HCT116 (cell line): ENCODE results near the gene ERG. TPM values are rescaled to one million over a fixed set of nuclear protein-coding genes. Genes with fewer than 3 reads are reported as not detected.

Experiments used
- ATAC-seq: fragments of 200-7000 bp; cut with Tn5 transposase; 2 replicates; pipeline ENCODE4 v1.9.1; 2020; ENCODE audit warnings: mild to moderate bottlenecking, moderate library complexity
- BruUV-seq: library from RNA; stranded (reverse); fragments of 400-500 nt; replicated peaks from 2 replicates; lab custom pipeline; 2021; lab: Mats Ljungman, UMichigan
- CTCF ChIA-PET: fragments of 300-600 bp; sonication (Branson Sonifier 250); formaldehyde crosslinking; loops from one replicate; lab custom pipeline; 2021; ENCODE audit warnings: antibody characterized with exemption; lab: Charles Lee
- POLR2A ChIA-PET: fragments of 300-600, 350-600 bp; sonication (Branson Sonifier 250); formaldehyde crosslinking; loops from one replicate; lab custom pipeline; 2021; ENCODE audit warnings: antibody characterized with exemption; lab: Charles Lee
- RAD21 ChIA-PET, 2 experiments: fragments of 300-600 bp; sonication (Branson Sonifier 250); formaldehyde crosslinking; loops; one replicate each; lab custom pipeline; 2023; ENCODE audit warnings: low total read pairs in 2 of 2; ENCODE audit not compliant: uncharacterized antibody in 2 of 2, unreplicated experiment in 2 of 2, low non-redundant PET in 1 of 2; lab: Charles Lee
- DNase-seq: peaks from one replicate; pipeline ENCODE4 v3.0.0-alpha.2; 2010; ENCODE audit warnings: low read depth, low spot score
- H2AFZ ChIP-seq: fragments of 200-600 bp; shearing (Covaris generic), sonication (generic); 2 replicates; pipeline ENCODE4 v1.6.1; 2017; ENCODE audit warnings: low read depth, mixed run types, mixed read lengths, antibody characterized with exemption, low read length; ENCODE audit not compliant: poor library complexity, severe bottlenecking
- H3K27ac ChIP-seq: 2 replicates; pipeline ENCODE4 v1.5.1; 2012; ENCODE audit warnings: low read depth, low read length
- H3K27me3 ChIP-seq: fragments of 200-600 bp; sonication (generic); 2 replicates; pipeline ENCODE4 v1.6.1; 2016; ENCODE audit warnings: mixed run types, low read length, mixed read lengths; ENCODE audit not compliant: insufficient read depth
- H3K36me3 ChIP-seq, 2 experiments: fragments of 200-500 bp in 1 of 2; fragments of 200-600 bp in 1 of 2; sonication (Bioruptor generic) in 1 of 2; sonication (generic) in 1 of 2; 2 replicates each; pipeline versions ENCODE4 v1.5.1 to v1.6.1; 2014 to 2016; ENCODE audit warnings: low read length in 2 of 2, inconsistent platforms in 1 of 2, mixed read lengths in 1 of 2, mixed run types in 1 of 2; ENCODE audit not compliant: insufficient read depth in 2 of 2, control insufficient read depth in 1 of 2
- H3K4me1 ChIP-seq, 2 experiments: fragments of 200-600 bp in 1 of 2; sonication (generic) in 1 of 2; 2 replicates each; pipeline versions ENCODE4 v1.5.1 to v1.6.1; 2012 to 2017; ENCODE audit warnings: low read length in 2 of 2, inconsistent platforms in 1 of 2, mild to moderate bottlenecking in 1 of 2, mixed read lengths in 1 of 2, mixed run types in 1 of 2, moderate library complexity in 1 of 2; ENCODE audit not compliant: insufficient read depth in 2 of 2, control insufficient read depth in 1 of 2
- H3K4me2 ChIP-seq: fragments of 200-600 bp; sonication (generic); 2 replicates; pipeline ENCODE4 v1.6.1; 2017; ENCODE audit warnings: mixed run types, low read length, mixed read lengths
- H3K4me3 ChIP-seq, 2 experiments: fragments of 200-600 bp in 1 of 2; sonication (generic) in 1 of 2; replicated peaks in 1 of 2; 2 replicates each; pipeline ENCODE4 v1.5.1; 2011 to 2016; ENCODE audit warnings: low read length in 2 of 2, control low read depth in 1 of 2, low read depth in 1 of 2, mild to moderate bottlenecking in 1 of 2, mixed read lengths in 1 of 2, mixed run types in 1 of 2
- H3K79me2 ChIP-seq: fragments of 200-600 bp; sonication (generic); 2 replicates; pipeline ENCODE4 v1.6.1; 2017; ENCODE audit warnings: mild to moderate bottlenecking, mixed run types, low read length, moderate library complexity, mixed read lengths; ENCODE audit not compliant: insufficient read depth
- H3K9ac ChIP-seq: fragments of 200-600 bp; sonication (generic); 2 replicates; pipeline ENCODE4 v1.6.1; 2016; ENCODE audit warnings: low read length, mixed read lengths
- H3K9me2 ChIP-seq: fragments of 200-600 bp; sonication (generic), shearing (Covaris generic); 2 replicates; pipeline ENCODE4 v1.6.1; 2017; ENCODE audit warnings: mixed run types, mild to moderate bottlenecking, moderate library complexity; ENCODE audit not compliant: insufficient read depth
- H3K9me3 ChIP-seq, 2 experiments: fragments of 200-500 bp in 1 of 2; fragments of 200-600 bp in 1 of 2; sonication (Bioruptor generic) in 1 of 2; sonication (generic) in 1 of 2; 2 replicates each; pipeline ENCODE4 v1.6.1; 2014 to 2017; ENCODE audit warnings: low read length in 2 of 2, mixed read lengths in 2 of 2, inconsistent platforms in 1 of 2, low read depth in 1 of 2, mild to moderate bottlenecking in 1 of 2, mixed run types in 1 of 2, moderate library complexity in 1 of 2; ENCODE audit not compliant: control insufficient read depth in 1 of 2, insufficient read depth in 1 of 2
- H4K20me1 ChIP-seq: fragments of 200-600 bp; sonication (generic), shearing (Covaris generic); 2 replicates; pipeline ENCODE4 v1.6.1; 2017; ENCODE audit warnings: mixed run types, mild to moderate bottlenecking, moderate library complexity; ENCODE audit not compliant: insufficient read depth
- ATF3 ChIP-seq: IDR thresholded peaks from 2 replicates; pipeline ENCODE4 v1.6.1; 2012
- CBX3 ChIP-seq: IDR thresholded peaks from 2 replicates; pipeline ENCODE4 v1.6.1; 2012; ENCODE audit warnings: low read depth
- CTCF ChIP-seq, 3 experiments: fragments of 200-600 bp in 1 of 3; sonication (generic) in 1 of 3; IDR thresholded peaks in 2 of 3; conservative IDR thresholded peaks in 1 of 3; 2 replicates each; pipeline ENCODE4 v1.5.1; 2012 to 2017; ENCODE audit warnings: low read depth in 2 of 3, low read length in 2 of 3, antibody characterized with exemption in 1 of 3, borderline replicate concordance in 1 of 3, control low read depth in 1 of 3, mild to moderate bottlenecking in 1 of 3, mixed read lengths in 1 of 3, mixed run types in 1 of 3, moderate library complexity in 1 of 3; ENCODE audit not compliant: insufficient read depth in 1 of 3
- EGR1 ChIP-seq: IDR thresholded peaks from 2 replicates; pipeline ENCODE4 v1.6.1; 2012; ENCODE audit warnings: low read depth
- ELF1 ChIP-seq: IDR thresholded peaks from 2 replicates; pipeline ENCODE4 v1.6.1; 2012; ENCODE audit warnings: low read depth, borderline replicate concordance
- EZH2 ChIP-seq: fragments of 200-600 bp; sonication (generic); IDR thresholded peaks from 2 replicates; pipeline ENCODE4 v1.6.1; 2017; ENCODE audit warnings: antibody characterized with exemption, mixed run types
- EZH2phosphoT487 ChIP-seq: fragments of 200-600 bp; IDR thresholded peaks from 2 replicates; pipeline ENCODE4 v1.6.1; 2018; ENCODE audit warnings: antibody characterized with exemption, borderline replicate concordance
- FOSL1 ChIP-seq: IDR thresholded peaks from 2 replicates; pipeline ENCODE4 v1.6.1; 2012; ENCODE audit warnings: low read depth
- JUND ChIP-seq: IDR thresholded peaks from 2 replicates; pipeline ENCODE4 v1.6.1; 2012
- MAX ChIP-seq: IDR thresholded peaks from 2 replicates; pipeline ENCODE4 v1.6.1; 2012
- POLR2A ChIP-seq: IDR thresholded peaks from 2 replicates; pipeline ENCODE4 v1.7.0; 2011; ENCODE audit warnings: borderline replicate concordance; ENCODE audit not compliant: insufficient read depth, insufficient read length; ENCODE audit errors: extremely low read depth
- RAD21 ChIP-seq: IDR thresholded peaks from 2 replicates; pipeline ENCODE4 v1.6.1; 2012; ENCODE audit warnings: low read depth, mild to moderate bottlenecking
- REST ChIP-seq: IDR thresholded peaks from 2 replicates; pipeline ENCODE4 v1.6.1; 2012; ENCODE audit warnings: low read depth
- SP1 ChIP-seq: IDR thresholded peaks from 2 replicates; pipeline ENCODE4 v1.6.1; 2012; ENCODE audit warnings: low read depth
- SRF ChIP-seq: IDR thresholded peaks from 2 replicates; pipeline ENCODE4 v1.6.1; 2012; ENCODE audit warnings: low read depth
- TCF7L2 ChIP-seq: IDR thresholded peaks from 2 replicates; pipeline ENCODE4 v1.7.0; 2011; ENCODE audit warnings: borderline replicate concordance, inconsistent platforms; ENCODE audit not compliant: insufficient read depth, insufficient read length; ENCODE audit errors: extremely low read depth
- ZBTB33 ChIP-seq: IDR thresholded peaks from 2 replicates; pipeline ENCODE4 v1.6.1; 2011; ENCODE audit warnings: mild to moderate bottlenecking, low read length, moderate library complexity; ENCODE audit not compliant: insufficient replicate concordance; ENCODE audit errors: extremely low read depth
- ZFX ChIP-seq: fragments of 450-650 bp; IDR thresholded peaks from 2 replicates; pipeline ENCODE4 v1.6.1; 2017
- intact Hi-C: fragments of 100-400 bp; cut with micrococcal nuclease; formaldehyde crosslinking; loops from 2 replicates; pipeline ENCODE4 v1.10.0; 2022
- total RNA-seq: library from RNA; stranded (reverse); gene quantifications from one replicate; pipeline ENCODE4 v1.2.1, GENCODE V29; 2021; ENCODE audit not compliant: unreplicated experiment

Gene ERG
- total RNA-seq, 1 experiment from 2014 or later, result 0.17 TPM

- TF ChIP-seq ZBTB33 (no peak), ATF3 (no peak), EZH2phosphoT487 (no peak), EGR1 (no peak), ZFX (no peak), CBX3 (no peak), EZH2 (no peak)
These were observed 105.6 kb downstream of the ERG start (continued) for GRCh38 chr21:38392661-38393060.

GRCh38 chr21:38389896-38390295 lies 108.4 kb downstream of the ERG start:
- H3K9me2 ChIP-seq, result no peaks in the 10 kb centered on the region
- H3K36me3 ChIP-seq, result no peaks in the 10 kb centered on the region
- no peaks in the 10 kb centered on the region for H4K20me1 ChIP-seq
- H3K27me3 ChIP-seq, result peaks cover 26% of the 10 kb centered on the region; the same call in 1 of the 2 replicates
- ATAC-seq, result no peak
- CTCF ChIA-PET, result no interaction called here
- H3K4me3 ChIP-seq, result no peak overlapping the region
- H3K79me2 ChIP-seq, result no peaks in the 10 kb centered on the region
- H3K4me2 ChIP-seq, result no peak overlapping the region
- no peak overlapping the region for H2AFZ ChIP-seq
- no peak overlapping the region for H3K9ac ChIP-seq
- BruUV-seq, result no TSS peak
- POLR2A ChIA-PET, result no interaction called here
- no peaks in the 10 kb centered on the region for H3K9me3 ChIP-seq
- no peaks in the 10 kb centered on the region for H3K4me1 ChIP-seq
- no peak for DNase-seq
- H3K27ac ChIP-seq, result no peak overlapping the region
- intact Hi-C loops, result no loop called here
- RAD21 ChIA-PET, result no interaction called here
- no peak for TF ChIP-seq SP1
- TF ChIP-seq EGR1, result no peak
- TF ChIP-seq FOSL1, result no peak
- no peak for TF ChIP-seq JUND
- no peak for TF ChIP-seq POLR2A
- TF ChIP-seq CTCF (IDR thresholded peaks at IDR 0.05 in 2 of 3, conservative IDR thresholded peaks at IDR 0.05 in 1 of 3; ENCODE audit: borderline replicate concordance in 1 of 3, insufficient read depth in 1 of 3, low read depth in 2 of 3, low read length in 2 of 3), result no peak
- TF ChIP-seq TCF7L2, result no peak
- TF ChIP-seq ATF3, result no peak
- no peak for TF ChIP-seq REST
- TF ChIP-seq EZH2, result no peak
- TF ChIP-seq CBX3, result no peak
- no peak for TF ChIP-seq ELF1
- TF ChIP-seq SRF, result no peak
- TF ChIP-seq EZH2phosphoT487, result no peak
- no peak for TF ChIP-seq MAX
- no peak for TF ChIP-seq RAD21
